Right ventricle myocardium inferior (tissue), 1 donor: ENCODE data around the gene ITGA8. TPM values are rescaled to one million over a fixed set of nuclear protein-coding genes. Genes with fewer than 3 reads are reported as not detected.

ENCODE experiments used
- ATAC-seq: fragments of 200-7000 bp; cut with Tn5 transposase; one replicate; pipeline ENCODE4 v1.9.1; 2020; ENCODE audit warnings: mild to moderate bottlenecking, moderate library complexity
- DNase-seq: peaks from one replicate; pipeline ENCODE4 v3.0.0; 2021; ENCODE audit errors: missing footprints
- intact Hi-C: fragments of 100-400 bp; cut with DNase I; formaldehyde crosslinking; loops from one replicate; pipeline ENCODE4 v1.11.0; 2022
- total RNA-seq: library from RNA; stranded (reverse); fragmentation: NEBNext Ultra II Directional; extraction: Animal tissue kit (Norgen Biotek cat#: 25700); gene quantifications from one replicate; pipeline ENCODE4 v1.2.1, GENCODE V29; 2021
- donor health status: DM: no; HTN: yes; CAD: no; lungs with severe emphysema.

The ITGA8 gene
- total RNA-seq, 1 donor from 2014 or later, result 1.7 TPM

DNA sequence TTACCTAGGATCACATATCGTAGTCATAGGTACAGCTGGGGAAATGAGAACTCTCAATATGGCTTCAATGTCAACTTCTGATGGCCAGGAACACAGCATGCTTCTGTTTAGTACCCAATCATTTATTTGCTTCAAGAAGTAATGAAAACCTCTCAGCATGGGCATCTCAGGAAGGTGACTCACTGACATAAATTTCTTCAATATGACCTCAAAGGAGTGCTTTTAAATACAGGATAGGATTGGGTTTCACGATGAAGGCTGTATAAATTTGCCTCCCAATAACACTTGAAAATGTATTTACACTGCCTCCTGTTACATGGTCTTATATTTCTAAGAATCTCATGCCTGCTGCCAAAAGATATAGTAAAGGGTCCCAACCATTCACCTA lies 15.1 kb downstream of the ITGA8 start:
- no peak for DNase-seq
- intact Hi-C loops, result no loop called here

DNA sequence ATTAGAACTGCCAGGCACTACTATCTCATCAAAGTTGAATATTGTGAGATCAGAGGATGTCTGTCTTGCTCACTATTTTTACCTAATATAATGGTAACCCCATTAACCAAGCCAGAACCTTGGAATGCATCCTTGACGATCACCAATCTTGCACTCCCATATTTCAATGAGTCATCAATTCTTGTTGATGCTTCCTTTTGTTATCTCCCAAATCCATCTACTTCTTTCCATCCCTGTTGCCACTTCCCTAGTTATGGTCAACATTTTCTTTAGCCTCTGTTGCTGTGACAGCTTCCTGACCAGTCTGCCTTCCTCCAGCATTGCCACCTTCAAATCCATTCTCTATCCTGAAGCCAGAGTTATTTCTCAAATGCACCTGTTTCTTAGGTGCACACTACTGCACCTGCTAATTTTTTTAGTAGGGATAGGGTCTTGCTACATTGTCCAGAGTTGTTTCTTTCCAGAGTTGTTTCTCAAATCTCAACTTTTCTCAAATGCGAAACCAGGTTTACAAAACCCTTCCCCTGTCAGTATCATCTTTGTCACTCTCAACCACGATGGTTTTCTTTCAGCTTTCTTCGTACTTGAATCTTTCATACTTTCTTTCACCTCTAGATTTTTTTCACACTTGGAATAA lies 15.7 kb downstream of the ITGA8 start:
- no peak for ATAC-seq

More for the DNA sequence above, 15.1 kb downstream of the ITGA8 start:
- ATAC-seq, result no peak

GRCh38 chr10:15703151-15703880 lies 16.4 kb downstream of the ITGA8 start:
- ATAC-seq, result no peak
- intact Hi-C loops, result no loop called here
- no peak for DNase-seq

More for the DNA sequence above, 15.7 kb downstream of the ITGA8 start:
- intact Hi-C loops, result no loop called here
- no peak for DNase-seq

- ATAC-seq (no peak), DNase-seq (no peak)
- intact Hi-C loops, result no loop called here
Measured at GRCh38 chr10:15700078-15700674, 19.5 kb downstream of the ITGA8 start.

- DNase-seq (no peak), ATAC-seq (no peak)
- intact Hi-C loops, result no loop called here
Measured at GRCh38 chr10:15695852-15696251, 23.9 kb downstream of the ITGA8 start.

- ATAC-seq, result no peak
- intact Hi-C loops, result no loop called here
- DNase-seq, result no peak
Measured at GRCh38 chr10:15690031-15690430, 29.7 kb downstream of the ITGA8 start.

DNA sequence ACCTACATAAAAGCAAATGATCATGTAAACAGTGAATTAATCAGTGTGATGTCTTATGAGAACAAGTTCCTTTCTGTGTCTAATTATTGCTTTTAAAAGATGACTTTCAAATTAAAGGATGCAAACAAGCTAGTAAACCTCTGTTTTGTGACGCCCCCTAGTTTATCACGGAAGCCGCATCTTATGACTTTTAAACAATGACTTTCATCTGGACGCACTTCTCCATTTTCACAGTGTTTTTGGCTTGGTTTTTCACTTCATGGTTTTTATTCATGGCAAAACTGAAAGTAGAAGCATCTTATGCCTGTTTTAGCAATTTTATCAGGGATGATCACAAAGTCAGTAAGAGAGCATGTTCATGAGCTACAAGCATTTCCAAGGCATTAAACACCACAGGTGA lies 35.0 kb downstream of the ITGA8 start:
- no peak for DNase-seq
- ATAC-seq, result no peak
- intact Hi-C loops, result no loop called here

DNA sequence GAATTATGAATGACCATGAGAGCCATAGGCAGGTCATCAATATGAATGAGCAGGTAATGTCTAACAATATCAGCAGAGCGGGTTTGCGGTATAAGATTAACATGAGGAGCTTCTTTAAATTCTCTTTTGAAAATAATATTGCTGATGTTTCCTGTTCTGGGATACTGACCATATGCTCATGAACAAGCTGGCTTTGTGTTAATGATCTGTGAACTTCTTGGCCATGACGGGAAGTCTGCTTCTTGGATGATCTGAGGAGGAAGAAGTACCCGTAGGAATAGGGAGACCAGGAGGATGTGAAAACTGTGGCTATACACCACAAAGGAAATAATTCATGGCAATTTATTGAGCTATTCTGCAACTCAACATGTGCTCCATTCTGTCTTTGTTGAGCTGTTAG lies 38.6 kb downstream of the ITGA8 start:
- DNase-seq (no peak), ATAC-seq (no peak)
- intact Hi-C loops, result no loop called here

DNA sequence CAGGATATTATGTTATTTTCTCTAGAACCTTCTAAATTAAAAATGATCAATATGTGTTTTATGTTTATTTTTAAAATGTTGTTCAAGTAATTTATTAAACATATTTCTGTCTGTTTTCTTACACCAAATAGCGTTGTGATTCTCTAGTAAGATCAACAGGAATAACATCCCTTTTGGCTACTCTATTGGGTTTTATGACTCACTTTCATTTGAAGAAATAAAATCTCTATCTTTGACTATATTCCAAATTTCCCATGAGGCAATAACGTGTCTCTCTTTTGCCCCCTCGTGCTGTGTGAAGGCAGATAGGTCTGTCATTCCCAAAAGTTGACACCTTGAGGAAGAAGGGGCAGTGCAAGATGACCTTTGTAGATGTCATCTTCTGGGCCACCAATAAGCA lies 40.9 kb downstream of the ITGA8 start:
- intact Hi-C loops, result no loop called here
- no peak for ATAC-seq
- no peak for DNase-seq

DNA sequence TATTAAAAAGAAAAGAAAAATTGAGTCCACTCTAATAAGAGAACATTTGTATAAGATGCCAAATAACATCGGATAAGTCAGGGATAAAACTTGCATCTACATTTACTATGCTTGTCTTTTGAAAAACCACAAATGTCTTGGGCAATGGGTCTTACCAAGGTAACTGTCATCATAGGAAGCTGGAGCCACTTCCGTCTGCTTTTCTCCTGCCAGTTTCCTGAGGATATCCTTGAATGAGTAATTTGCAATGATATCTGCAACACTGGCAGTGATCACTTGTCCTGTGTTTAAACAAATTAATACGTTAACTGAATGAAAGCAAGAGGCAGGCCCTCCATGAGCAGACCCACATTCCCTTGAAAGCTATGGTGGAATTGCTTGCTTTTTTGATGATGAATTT lies 47.3 kb downstream of the ITGA8 start:
- no peak for ATAC-seq
- intact Hi-C loops, result no loop called here
- no peak for DNase-seq

DNA sequence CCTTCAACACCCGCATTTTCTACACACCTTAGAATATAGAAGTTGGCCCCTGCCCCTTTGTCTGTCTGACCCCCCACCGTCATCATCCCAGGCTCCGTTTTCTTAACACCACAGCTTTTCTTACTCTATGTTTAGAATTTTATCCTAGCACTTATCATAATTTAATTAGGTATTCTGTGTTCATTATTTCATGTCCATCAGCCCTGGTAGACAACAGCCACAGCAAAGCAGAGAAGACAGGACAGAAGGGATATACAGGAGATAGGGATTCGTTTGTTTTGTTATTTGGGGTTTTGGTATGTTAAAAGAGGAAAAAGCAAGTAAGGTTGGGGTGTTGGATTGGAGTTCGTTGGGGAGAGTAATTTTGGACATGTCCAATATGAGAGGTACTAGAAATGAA lies 48.8 kb downstream of the ITGA8 start:
- ATAC-seq (no peak), DNase-seq (no peak)
- intact Hi-C loops, result no loop called here

- intact Hi-C loops, result no loop called here
- DNase-seq, result no peak
- ATAC-seq, result no peak
Measured at GRCh38 chr10:15661574-15661973, 58.1 kb downstream of the ITGA8 start.

- ATAC-seq (no peak), DNase-seq (no peak)
- intact Hi-C loops, result no loop called here
Measured at GRCh38 chr10:15660990-15661389, 58.7 kb downstream of the ITGA8 start.

DNA sequence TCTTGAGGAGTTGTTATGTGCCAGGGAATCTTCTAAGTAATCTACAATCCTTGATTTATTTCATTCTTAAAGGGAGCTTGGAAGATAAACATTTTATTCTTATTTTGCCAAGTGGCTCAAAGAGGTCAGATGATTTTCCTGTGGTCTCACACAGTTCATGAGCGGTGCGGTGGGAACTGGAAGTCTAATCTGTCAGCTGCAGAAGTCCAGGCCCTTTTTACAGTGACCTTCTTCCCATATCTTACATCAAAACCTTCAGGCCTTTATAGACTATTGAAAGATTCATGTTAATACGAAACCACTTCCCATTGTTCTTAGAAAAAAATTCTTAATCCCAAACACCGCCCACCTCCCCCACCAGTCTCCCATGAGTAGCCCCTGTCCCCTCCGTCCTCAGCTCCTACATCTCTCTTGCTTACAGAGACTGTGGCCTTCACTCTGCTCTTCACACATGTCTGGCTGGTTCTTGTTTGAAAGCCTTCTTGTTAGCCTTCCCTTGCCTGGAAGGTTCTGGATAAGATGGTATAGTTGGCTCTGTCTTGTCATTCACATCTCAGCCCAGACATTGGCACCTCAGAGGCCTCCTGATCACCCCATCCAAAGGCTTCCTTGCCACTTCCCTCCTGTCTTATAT lies 61.5 kb downstream of the ITGA8 start:
- no peak for ATAC-seq
- intact Hi-C loops, result no loop called here
- DNase-seq, result no peak

DNA sequence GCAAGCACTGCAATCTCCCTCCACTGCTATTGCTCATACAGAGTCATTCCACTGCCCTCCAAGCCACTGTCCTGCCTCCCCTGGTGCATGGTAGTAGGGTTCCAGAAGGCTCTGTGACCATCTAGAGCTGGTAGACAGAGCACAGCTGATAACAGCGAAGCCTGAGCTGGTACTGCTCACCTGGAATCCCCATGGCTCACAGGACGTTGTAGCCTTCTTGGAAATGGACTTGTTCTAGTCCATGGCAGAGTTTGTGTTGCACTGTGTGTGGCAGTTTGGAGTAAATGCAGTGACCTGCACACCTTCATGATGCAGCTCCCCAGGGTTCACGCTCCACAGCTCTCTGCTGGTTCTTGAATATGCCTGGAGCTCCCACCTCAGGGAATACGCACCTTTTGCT lies 67.0 kb downstream of the ITGA8 start:
- intact Hi-C loops, result no loop called here

DNA sequence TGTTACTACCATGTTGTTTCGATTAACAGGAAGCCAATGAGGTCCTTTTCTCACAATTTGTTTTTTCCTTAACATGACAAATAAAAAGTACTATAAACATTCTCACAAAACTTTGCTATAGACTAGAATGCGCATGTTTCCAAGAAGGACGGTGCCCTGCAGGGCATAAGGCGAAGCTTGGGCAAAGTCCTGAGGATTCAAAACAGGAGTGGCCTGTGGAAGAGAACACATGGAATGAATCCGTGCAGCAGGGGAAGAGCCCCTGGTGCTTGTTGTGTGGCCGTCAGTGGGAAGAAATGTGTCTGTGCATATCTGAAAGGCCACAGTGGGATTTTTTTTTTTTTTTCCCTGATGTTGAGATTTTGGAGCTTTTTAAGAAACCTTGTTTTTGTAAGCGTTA lies 67.6 kb downstream of the ITGA8 start:
- intact Hi-C loops, result no loop called here
- DNase-seq (no peak), ATAC-seq (no peak)

More for the DNA sequence above, 67.0 kb downstream of the ITGA8 start:
- ATAC-seq, result no peak
- no peak for DNase-seq

DNA sequence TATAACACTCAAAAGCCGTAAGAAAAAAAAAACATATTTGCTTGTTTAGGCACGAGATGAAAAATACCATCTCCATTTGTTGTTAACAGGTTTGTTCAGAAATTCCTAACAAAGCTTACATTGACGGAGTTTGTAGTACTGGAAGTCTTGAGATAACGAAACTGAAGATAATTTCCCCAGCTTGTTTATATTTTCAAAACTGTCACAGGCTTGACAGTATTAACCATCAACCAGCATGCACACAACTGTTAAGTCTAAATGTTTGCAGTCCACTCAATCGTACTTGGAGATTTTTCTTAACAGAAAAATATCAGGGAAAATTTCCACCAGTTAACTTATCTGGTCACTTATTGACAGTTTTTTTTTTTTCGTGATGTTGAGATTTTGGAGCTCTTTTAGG lies 68.5 kb downstream of the ITGA8 start:
- ATAC-seq, result no peak
- DNase-seq, result no peak
- intact Hi-C loops, result no loop called here

GRCh38 chr10:15642095-15642494 lies 77.6 kb downstream of the ITGA8 start:
- DNase-seq (no peak), ATAC-seq (no peak)
- intact Hi-C loops, result no loop called here

DNA sequence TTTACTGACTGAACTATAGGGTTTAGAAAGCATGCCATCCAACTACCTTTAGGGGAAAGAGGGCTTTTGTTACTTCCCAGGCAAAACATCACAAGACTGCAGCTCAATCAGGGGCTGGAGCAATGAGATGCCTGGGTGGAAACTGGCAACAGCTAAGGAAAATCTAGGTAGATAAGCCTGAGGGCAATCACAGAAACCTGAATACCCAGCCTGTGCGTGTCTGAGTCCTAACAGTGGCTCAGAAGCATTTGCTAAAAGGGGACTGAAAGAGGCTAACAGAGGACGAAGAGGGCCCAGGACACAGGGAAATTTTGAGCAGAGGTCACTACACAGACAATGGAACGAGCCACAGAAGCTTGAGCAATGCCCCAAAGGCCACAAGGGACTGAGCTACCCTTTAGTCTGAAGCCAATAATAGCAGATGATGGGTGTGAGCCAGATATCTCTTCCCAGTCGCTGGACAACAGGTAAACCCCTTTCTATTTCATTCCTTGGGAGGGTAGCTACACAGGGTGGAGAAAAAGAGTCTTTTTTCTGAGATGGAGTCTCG lies 79.1 kb downstream of the ITGA8 start:
- intact Hi-C loops, result no loop called here
- no peak for ATAC-seq
- DNase-seq, result no peak

GRCh38 chr10:15636446-15636845 lies 83.3 kb downstream of the ITGA8 start:
- no peak for ATAC-seq
- no peak for DNase-seq
- intact Hi-C loops, result no loop called here
